Brain microvascular endothelial cell (primary cell): ENCODE measurements around the gene PF4V1.

Source experiments
- DNase-seq: peaks from one replicate; pipeline ENCODE4 v3.0.0-alpha.2; 2020
- H3K27ac ChIP-seq: fragments of 250-450 bp; sonication (Bioruptor Pico); 2 replicates; pipeline ENCODE4 v1.5.1; 2020; ENCODE audit warnings: mild to moderate bottlenecking, moderate library complexity
- H3K27me3 ChIP-seq: fragments of 250-450 bp; sonication (Bioruptor Pico); replicated peaks from 2 replicates; pipeline ENCODE4 v1.5.1; 2020; ENCODE audit warnings: mild to moderate bottlenecking
- H3K36me3 ChIP-seq: fragments of 250-450 bp; sonication (Bioruptor Pico); replicated peaks from 2 replicates; pipeline ENCODE4 v1.5.1; 2020; ENCODE audit warnings: mild to moderate bottlenecking
- H3K4me3 ChIP-seq: 2 replicates; pipeline ENCODE4 v1.5.1; 2011; ENCODE audit warnings: low read depth, mild to moderate bottlenecking, control low read depth, low read length, moderate library complexity
- CTCF ChIP-seq: IDR thresholded peaks from 2 replicates; pipeline ENCODE4 v1.5.1; 2011; ENCODE audit warnings: low read depth, mild to moderate bottlenecking, moderate library complexity, low read length, control low read depth, inconsistent platforms; ENCODE audit errors: missing control alignments
- in situ Hi-C: cut with HindIII; loops from 2 replicates; pipeline ENCODE4 v1.10.0; 2017; ENCODE audit warnings: low sequenced_read_pairs, low pct_ligation_motif_present

The PF4V1 gene

GRCh38 chr4:73841243-73841925 is 11.7 kb upstream of the PF4V1 start:
- Histone ChIP-seq H3K27me3 (no peaks in the 10 kb centered on the region), H3K4me3 (no peak overlapping the region), H3K27ac (no peak overlapping the region), H3K36me3 (no peaks in the 10 kb centered on the region)
- TF ChIP-seq CTCF, result no peak
- DNase-seq, result no peak
- in situ Hi-C loops, result no loop called here

- H3K4me3 ChIP-seq, result no peak overlapping the region
- in situ Hi-C loops, result no loop called here
- DNase-seq, result no peak
- H3K27ac ChIP-seq, result no peak overlapping the region
- H3K27me3 ChIP-seq, result no peaks in the 10 kb centered on the region
- TF ChIP-seq CTCF, result no peak
- H3K36me3 ChIP-seq, result no peaks in the 10 kb centered on the region
Measured at GRCh38 chr4:73842696-73843095, 10.4 kb upstream of the PF4V1 start.

- H3K36me3 ChIP-seq, result no peaks in the 10 kb centered on the region
- no peak overlapping the region for H3K27ac ChIP-seq
- H3K27me3 ChIP-seq, result no peaks in the 10 kb centered on the region
- no peak overlapping the region for H3K4me3 ChIP-seq
- in situ Hi-C loops, result no loop called here
- TF ChIP-seq CTCF, result no peak
- DNase-seq, result no peak
Measured at GRCh38 chr4:73843369-73843768, 9.7 kb upstream of the PF4V1 start.

GRCh38 chr4:73844345-73844744 is 8.8 kb upstream of the PF4V1 start:
- DNase-seq, result peak; percentile 55
- Histone ChIP-seq H3K27me3 (no peaks in the 10 kb centered on the region), H3K27ac (no peak overlapping the region), H3K36me3 (no peaks in the 10 kb centered on the region), H3K4me3 (no peak overlapping the region)
- in situ Hi-C loops, result no loop called here
- TF ChIP-seq CTCF, result no peak

- H3K4me3 ChIP-seq, result no peak overlapping the region
- H3K36me3 ChIP-seq, result no peaks in the 10 kb centered on the region
- H3K27ac ChIP-seq, result no peak overlapping the region
- DNase-seq, result no peak
- no peaks in the 10 kb centered on the region for H3K27me3 ChIP-seq
- in situ Hi-C loops, result no loop called here
- TF ChIP-seq CTCF, result no peak
Measured at GRCh38 chr4:73844806-73845205, 8.3 kb upstream of the PF4V1 start.
